ENCODE measurements around the gene BPIFB3.
"Not testable (repeated sequence)": the region's sequence is repeated elsewhere in the genome, so short reads cannot be mapped to it uniquely, and the experiment has no call there.

The BPIFB3 gene

GRCh38 chr20:33093074-33093473 lies 39.4 kb downstream of the BPIFB3 start:
- Mint-ChIP-seq H3K27ac (no peak overlapping the region), H3K9me3 (no peaks in the 10 kb centered on the region), H3K4me3 (no peak overlapping the region), H3K4me1 (no peaks in the 10 kb centered on the region), H3K36me3 (no peaks in the 10 kb centered on the region), H3K27me3 (no peaks in the 10 kb centered on the region)
- DNase-seq = no peak
- CTCF ChIA-PET = no interaction called here

- H3K4me3 Mint-ChIP-seq = no peak overlapping the region
- no peak for DNase-seq
- no peaks in the 10 kb centered on the region for H3K4me1 Mint-ChIP-seq
- H3K27me3 Mint-ChIP-seq = peaks cover under 1% of the 10 kb centered on the region
- H3K9me3 Mint-ChIP-seq = no peaks in the 10 kb centered on the region
- H3K36me3 Mint-ChIP-seq = no peaks in the 10 kb centered on the region
- H3K27ac Mint-ChIP-seq = no peak overlapping the region
- CTCF ChIA-PET = interaction anchor here (1.0 kb wide), 1 partner anchor 10 kb away, joined by 3 read pairs; no protein-coding TSS in a partner anchor
These were observed 39.9 kb downstream of the BPIFB3 start for GRCh38 chr20:33093582-33093981.

- no peak overlapping the region for H3K4me3 Mint-ChIP-seq
- no peak for DNase-seq
- no peaks in the 10 kb centered on the region for H3K36me3 Mint-ChIP-seq
- no peak overlapping the region for H3K27ac Mint-ChIP-seq
- no peaks in the 10 kb centered on the region for H3K9me3 Mint-ChIP-seq
- peaks cover 7% of the 10 kb centered on the region for H3K27me3 Mint-ChIP-seq
- CTCF ChIA-PET = interaction anchor here (1.0 to 2.4 kb wide), 5 partner anchors 15 to 306 kb away, joined by 3 to 17 read pairs (median 6); no protein-coding TSS in a partner anchor
- H3K4me1 Mint-ChIP-seq = no peaks in the 10 kb centered on the region
These were observed 41.5 kb downstream of the BPIFB3 start for GRCh38 chr20:33095249-33095648.

GRCh38 chr20:33095902-33096584 lies 42.3 kb downstream of the BPIFB3 start:
- not testable (repeated sequence) for H3K4me1 Mint-ChIP-seq, H3K9me3 Mint-ChIP-seq, H3K4me3 Mint-ChIP-seq, H3K36me3 Mint-ChIP-seq, H3K27me3 Mint-ChIP-seq, H3K27ac Mint-ChIP-seq
- CTCF ChIA-PET = interaction anchor here (0.7 to 2.4 kb wide), 20 partner anchors 9 to 422 kb away, joined by 3 to 17 read pairs (median 4); partner anchors contain the start of gene C20orf203
- DNase-seq = peak; percentile 57

- Mint-ChIP-seq H3K27ac (no peak overlapping the region), H3K4me1 (no peaks in the 10 kb centered on the region), H3K36me3 (no peaks in the 10 kb centered on the region), H3K27me3 (peaks cover 7% of the 10 kb centered on the region), H3K9me3 (no peaks in the 10 kb centered on the region), H3K4me3 (no peak overlapping the region)
- no peak for DNase-seq
- CTCF ChIA-PET = interaction anchor here (0.9 to 2.4 kb wide), 9 partner anchors 151 to 307 kb away, joined by 3 to 17 read pairs (median 5); no protein-coding TSS in a partner anchor
These were observed 43.3 kb downstream of the BPIFB3 start for GRCh38 chr20:33097001-33097400.

GRCh38 chr20:33099843-33100538 lies 46.3 kb downstream of the BPIFB3 start:
- H3K4me3 Mint-ChIP-seq = no peak overlapping the region
- no peak overlapping the region for H3K27ac Mint-ChIP-seq
- no peaks in the 10 kb centered on the region for H3K36me3 Mint-ChIP-seq
- H3K27me3 Mint-ChIP-seq = peaks cover 11% of the 10 kb centered on the region
- CTCF ChIA-PET = interaction anchor here (1.3 kb wide), 1 partner anchor 198 kb away, joined by 3 read pairs; no protein-coding TSS in a partner anchor
- H3K4me1 Mint-ChIP-seq = no peaks in the 10 kb centered on the region
- H3K9me3 Mint-ChIP-seq = no peaks in the 10 kb centered on the region
- no peak for DNase-seq

GRCh38 chr20:33103556-33103955 lies 49.9 kb downstream of the BPIFB3 start:
- no peak for DNase-seq
- H3K4me3 Mint-ChIP-seq = no peak overlapping the region
- H3K9me3 Mint-ChIP-seq = no peaks in the 10 kb centered on the region
- peaks cover 11% of the 10 kb centered on the region for H3K27me3 Mint-ChIP-seq
- CTCF ChIA-PET = interaction anchor here (0.6 kb wide), 1 partner anchor 10 kb away, joined by 3 read pairs; no protein-coding TSS in a partner anchor
- H3K36me3 Mint-ChIP-seq = no peaks in the 10 kb centered on the region
- H3K4me1 Mint-ChIP-seq = no peaks in the 10 kb centered on the region
- no peak overlapping the region for H3K27ac Mint-ChIP-seq

- CTCF ChIA-PET = interaction anchor here (0.6 to 1.2 kb wide), 2 partner anchors 8 to 9 kb away, joined by 3 read pairs; no protein-coding TSS in a partner anchor
- H3K27ac Mint-ChIP-seq = no peak overlapping the region
- no peak overlapping the region for H3K4me3 Mint-ChIP-seq
- peaks cover 6% of the 10 kb centered on the region for H3K27me3 Mint-ChIP-seq
- no peaks in the 10 kb centered on the region for H3K9me3 Mint-ChIP-seq
- H3K4me1 Mint-ChIP-seq = no peaks in the 10 kb centered on the region
- no peak for DNase-seq
- H3K36me3 Mint-ChIP-seq = no peaks in the 10 kb centered on the region
These were observed 50.6 kb downstream of the BPIFB3 start for GRCh38 chr20:33104336-33104735.

GRCh38 chr20:33105316-33105924 lies 51.7 kb downstream of the BPIFB3 start:
- no peaks in the 10 kb centered on the region for H3K36me3 Mint-ChIP-seq
- no peak for DNase-seq
- H3K9me3 Mint-ChIP-seq = no peaks in the 10 kb centered on the region
- peaks cover 3% of the 10 kb centered on the region for H3K27me3 Mint-ChIP-seq
- CTCF ChIA-PET = interaction anchor here (1.2 kb wide), 2 partner anchors 9 to 186 kb away, joined by 3 read pairs; no protein-coding TSS in a partner anchor
- no peak overlapping the region for H3K27ac Mint-ChIP-seq
- no peaks in the 10 kb centered on the region for H3K4me1 Mint-ChIP-seq
- no peak overlapping the region for H3K4me3 Mint-ChIP-seq

- not testable (repeated sequence) for H3K36me3 Mint-ChIP-seq, H3K27me3 Mint-ChIP-seq, H3K9me3 Mint-ChIP-seq, DNase-seq, H3K4me1 Mint-ChIP-seq, H3K4me3 Mint-ChIP-seq, H3K27ac Mint-ChIP-seq
- CTCF ChIA-PET = interaction anchor here (1.2 kb wide), 1 partner anchor 185 kb away, joined by 3 read pairs; no protein-coding TSS in a partner anchor
These were observed 52.4 kb downstream of the BPIFB3 start for GRCh38 chr20:33106058-33106620.

- Mint-ChIP-seq H3K9me3 (no peaks in the 10 kb centered on the region), H3K27ac (no peak overlapping the region), H3K27me3 (peaks cover 3% of the 10 kb centered on the region), H3K4me1 (no peaks in the 10 kb centered on the region), H3K4me3 (no peak overlapping the region), H3K36me3 (no peaks in the 10 kb centered on the region)
- CTCF ChIA-PET = no interaction called here
- no peak for DNase-seq
These were observed 55.0 kb downstream of the BPIFB3 start for GRCh38 chr20:33108661-33109060.

GRCh38 chr20:33110147-33110825 lies 56.6 kb downstream of the BPIFB3 start:
- Mint-ChIP-seq H3K9me3 (no peaks in the 10 kb centered on the region), H3K27ac (no peak overlapping the region)
- CTCF ChIA-PET = no interaction called here

GRCh38 chr20:33111306-33111705 lies 57.6 kb downstream of the BPIFB3 start:
- CTCF ChIA-PET = no interaction called here
- H3K36me3 Mint-ChIP-seq = no peaks in the 10 kb centered on the region
- H3K4me1 Mint-ChIP-seq = no peaks in the 10 kb centered on the region
- H3K4me3 Mint-ChIP-seq = no peak overlapping the region
- no peak for DNase-seq
- H3K27ac Mint-ChIP-seq = no peak overlapping the region
- H3K27me3 Mint-ChIP-seq = no peaks in the 10 kb centered on the region
- H3K9me3 Mint-ChIP-seq = no peaks in the 10 kb centered on the region

More at GRCh38 chr20:33110147-33110825, 56.6 kb downstream of the BPIFB3 start:
- H3K36me3 Mint-ChIP-seq = no peaks in the 10 kb centered on the region
- no peaks in the 10 kb centered on the region for H3K4me1 Mint-ChIP-seq
- no peak for DNase-seq
- H3K27me3 Mint-ChIP-seq = no peaks in the 10 kb centered on the region
- H3K4me3 Mint-ChIP-seq = no peak overlapping the region
